Body of pancreas (tissue), 4 donors: ENCODE measurements around the gene SUN5.

Source experiments
- POLR2A ChIP-seq, 3 donors: fragments of 450-650 bp; IDR thresholded peaks; one replicate each; pipeline ENCODE4 v1.6.1; 2016; ENCODE audit warnings: antibody characterized with exemption in 3 of 3, mild to moderate bottlenecking in 2 of 3
- TF ChIP-seq, protein P1 (sequence below), 7 experiments: fragments of 450-650 bp in 4 of 7; fragments of 200-600 bp in 3 of 7; sonication (generic) in 3 of 7; IDR thresholded peaks; one replicate each; pipeline ENCODE4 v1.5.1; 2016 to 2019; ENCODE audit warnings: antibody characterized with exemption in 7 of 7

DNA sequence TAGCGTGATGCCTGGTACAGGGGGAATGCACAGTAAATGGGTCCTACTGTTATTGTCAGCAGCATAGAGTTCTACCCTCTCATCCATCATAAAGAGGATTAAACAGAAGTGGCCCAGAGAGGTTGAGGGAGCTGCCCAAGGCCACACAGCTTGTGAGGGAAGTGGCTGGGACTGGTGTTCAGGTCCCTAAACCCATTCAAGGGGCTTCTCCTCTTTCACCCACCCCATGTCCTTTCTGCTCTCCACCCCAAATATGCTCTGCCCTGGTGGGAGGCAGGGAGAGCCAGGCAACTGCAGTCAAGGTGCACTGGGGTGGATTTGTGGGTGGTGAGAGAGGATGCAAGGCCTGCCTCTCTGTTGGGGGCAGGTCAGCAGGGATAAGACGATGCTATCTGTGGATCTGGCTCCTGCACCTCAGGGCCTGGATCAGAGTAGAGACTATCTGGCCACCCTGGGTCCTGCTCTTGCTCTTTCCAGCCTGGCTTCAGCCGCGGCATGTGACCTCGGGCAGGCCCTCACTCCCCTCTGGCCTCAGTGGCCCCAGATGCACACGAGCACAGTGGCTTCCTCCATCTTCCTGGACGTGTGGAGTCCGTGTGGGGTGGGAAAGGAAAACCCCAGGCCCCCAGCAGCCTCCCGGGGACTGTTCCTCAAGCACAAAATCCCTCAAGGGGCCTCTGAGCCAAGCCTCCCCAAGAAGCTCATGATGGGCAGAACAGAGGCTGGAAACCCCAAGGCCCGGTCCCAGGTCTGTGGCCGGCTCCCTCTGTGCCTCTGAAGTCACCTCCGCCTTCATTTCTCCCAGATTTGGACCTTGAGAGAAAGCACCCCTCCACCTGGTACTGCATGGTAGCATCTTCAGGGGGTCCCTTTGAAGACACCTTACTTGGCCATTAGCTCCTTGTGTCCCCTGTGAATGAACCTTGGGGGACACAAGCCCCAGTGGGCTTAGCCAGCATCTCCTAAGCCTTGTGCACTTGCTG lies 23.8 kb upstream of the SUN5 start:
- TF ChIP-seq, protein P1, sequence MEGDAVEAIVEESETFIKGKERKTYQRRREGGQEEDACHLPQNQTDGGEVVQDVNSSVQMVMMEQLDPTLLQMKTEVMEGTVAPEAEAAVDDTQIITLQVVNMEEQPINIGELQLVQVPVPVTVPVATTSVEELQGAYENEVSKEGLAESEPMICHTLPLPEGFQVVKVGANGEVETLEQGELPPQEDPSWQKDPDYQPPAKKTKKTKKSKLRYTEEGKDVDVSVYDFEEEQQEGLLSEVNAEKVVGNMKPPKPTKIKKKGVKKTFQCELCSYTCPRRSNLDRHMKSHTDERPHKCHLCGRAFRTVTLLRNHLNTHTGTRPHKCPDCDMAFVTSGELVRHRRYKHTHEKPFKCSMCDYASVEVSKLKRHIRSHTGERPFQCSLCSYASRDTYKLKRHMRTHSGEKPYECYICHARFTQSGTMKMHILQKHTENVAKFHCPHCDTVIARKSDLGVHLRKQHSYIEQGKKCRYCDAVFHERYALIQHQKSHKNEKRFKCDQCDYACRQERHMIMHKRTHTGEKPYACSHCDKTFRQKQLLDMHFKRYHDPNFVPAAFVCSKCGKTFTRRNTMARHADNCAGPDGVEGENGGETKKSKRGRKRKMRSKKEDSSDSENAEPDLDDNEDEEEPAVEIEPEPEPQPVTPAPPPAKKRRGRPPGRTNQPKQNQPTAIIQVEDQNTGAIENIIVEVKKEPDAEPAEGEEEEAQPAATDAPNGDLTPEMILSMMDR (IDR thresholded peaks at IDR 0.05) = no peak
- no peak for TF ChIP-seq POLR2A (IDR thresholded peaks at IDR 0.05)
